Fibroblast of pulmonary artery (primary cell): ENCODE results near the gene POLL.

Experiments
- DNase-seq: peaks from one replicate; pipeline ENCODE4 v3.0.0-alpha.2; 2010; ENCODE audit warnings: low read depth
- H3K4me3 ChIP-seq: replicated peaks from 2 replicates; pipeline ENCODE4 v1.5.1; 2011; ENCODE audit warnings: low read depth, mild to moderate bottlenecking, control low read depth, low read length, moderate library complexity
- CTCF ChIP-seq: IDR thresholded peaks from 2 replicates; pipeline ENCODE4 v1.5.1; 2011; ENCODE audit warnings: mild to moderate bottlenecking, control low read depth, low read length, inconsistent platforms; ENCODE audit errors: missing control alignments

Gene POLL

GRCh38 chr10:101624526-101625102 is 36.6 kb upstream of the POLL start:
- DNase-seq = peak; percentile 20
- H3K4me3 ChIP-seq = no peak overlapping the region
- no peak for TF ChIP-seq CTCF

- H3K4me3 ChIP-seq = no peak overlapping the region
- no peak for DNase-seq
- no peak for TF ChIP-seq CTCF
These were observed 35.5 kb upstream of the POLL start for GRCh38 chr10:101623528-101623927.

- TF ChIP-seq CTCF = no peak
- DNase-seq = no peak
- no peak overlapping the region for H3K4me3 ChIP-seq
These were observed 31.9 kb upstream of the POLL start for GRCh38 chr10:101619983-101620382.

- no peak for TF ChIP-seq CTCF
- no peak for DNase-seq
- no peak overlapping the region for H3K4me3 ChIP-seq
These were observed 30.8 kb upstream of the POLL start for GRCh38 chr10:101618871-101619270.

GRCh38 chr10:101617824-101618568 is 29.9 kb upstream of the POLL start:
- DNase-seq = no peak
- no peak overlapping the region for H3K4me3 ChIP-seq
- TF ChIP-seq CTCF = no peak

- no peak for DNase-seq
- H3K4me3 ChIP-seq = no peak overlapping the region
- TF ChIP-seq CTCF = peak; percentile 12
These were observed 29.2 kb upstream of the POLL start for GRCh38 chr10:101617102-101617823.
